ENCODE results near the gene PLPPR3.

PLPPR3 gene

GRCh38 chr19:858868-859843 lies 37.4 kb upstream of the PLPPR3 start, which contains the start of gene CFD:
Gene CFD (plus strand): TSS chr19:859664. CDS start chr19:859690, 26 bp downstream.
- H3K27ac ChIP-seq (ENCODE audit: low read length) = no peak within 1 kb of the TSS
- no peak within 1 kb of the TSS for H3K4me3 ChIP-seq (ENCODE audit: low read depth in 1 of 2, low read length in 2 of 2)

GRCh38 chr19:858284-858683 lies 36.5 kb upstream of the PLPPR3 start:
- Histone ChIP-seq H3K4me2 (ENCODE audit: insufficient read depth, low read length) (no peak overlapping the region), H3K36me3 (ENCODE audit: insufficient read depth, low read length) (no peaks in the 10 kb centered on the region), H3K4me3 (ENCODE audit: low read depth in 1 of 2, low read length in 2 of 2) (no peak overlapping the region), H4K20me1 (ENCODE audit: insufficient read depth, low read length) (no peaks in the 10 kb centered on the region), H3K27ac (ENCODE audit: low read length) (no peak overlapping the region), H3K9me3 (ENCODE audit: insufficient read depth, low read length, severe bottlenecking) (no peaks in the 10 kb centered on the region), H2AFZ (ENCODE audit: low read depth, low read length) (no peak overlapping the region), H3K9ac (ENCODE audit: low read depth, low read length) (no peak overlapping the region), H3K79me2 (ENCODE audit: insufficient read depth, low read length) (no peaks in the 10 kb centered on the region), H3K27me3 (ENCODE audit: insufficient read depth, low read length, poor library complexity) (no peaks in the 10 kb centered on the region), H3K4me1 (ENCODE audit: insufficient read depth, low read length) (no peaks in the 10 kb centered on the region)
- no peak for DNase-seq
- TF ChIP-seq EZH2 (IDR thresholded peaks at IDR 0.05; ENCODE audit: borderline replicate concordance, low read depth, low read length, severe bottlenecking) = no peak
- TF ChIP-seq, protein P1, sequence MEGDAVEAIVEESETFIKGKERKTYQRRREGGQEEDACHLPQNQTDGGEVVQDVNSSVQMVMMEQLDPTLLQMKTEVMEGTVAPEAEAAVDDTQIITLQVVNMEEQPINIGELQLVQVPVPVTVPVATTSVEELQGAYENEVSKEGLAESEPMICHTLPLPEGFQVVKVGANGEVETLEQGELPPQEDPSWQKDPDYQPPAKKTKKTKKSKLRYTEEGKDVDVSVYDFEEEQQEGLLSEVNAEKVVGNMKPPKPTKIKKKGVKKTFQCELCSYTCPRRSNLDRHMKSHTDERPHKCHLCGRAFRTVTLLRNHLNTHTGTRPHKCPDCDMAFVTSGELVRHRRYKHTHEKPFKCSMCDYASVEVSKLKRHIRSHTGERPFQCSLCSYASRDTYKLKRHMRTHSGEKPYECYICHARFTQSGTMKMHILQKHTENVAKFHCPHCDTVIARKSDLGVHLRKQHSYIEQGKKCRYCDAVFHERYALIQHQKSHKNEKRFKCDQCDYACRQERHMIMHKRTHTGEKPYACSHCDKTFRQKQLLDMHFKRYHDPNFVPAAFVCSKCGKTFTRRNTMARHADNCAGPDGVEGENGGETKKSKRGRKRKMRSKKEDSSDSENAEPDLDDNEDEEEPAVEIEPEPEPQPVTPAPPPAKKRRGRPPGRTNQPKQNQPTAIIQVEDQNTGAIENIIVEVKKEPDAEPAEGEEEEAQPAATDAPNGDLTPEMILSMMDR (IDR thresholded peaks at IDR 0.05; ENCODE audit: borderline replicate concordance, extremely low read depth, low read length, poor library complexity, severe bottlenecking) = no peak
- ATAC-seq (ENCODE audit: insufficient read depth, low read depth) = no peak

More at GRCh38 chr19:858868-859843, 37.4 kb upstream of the PLPPR3 start, which contains the start of gene CFD:
- Histone ChIP-seq H3K9me3 (ENCODE audit: insufficient read depth, low read length, severe bottlenecking) (no peaks in the 10 kb centered on the region), H3K4me1 (ENCODE audit: insufficient read depth, low read length) (peaks cover 3% of the 10 kb centered on the region), H3K4me2 (ENCODE audit: insufficient read depth, low read length) (no peak within 1 kb of the TSS), H2AFZ (ENCODE audit: low read depth, low read length) (no peak within 1 kb of the TSS), H3K9ac (ENCODE audit: low read depth, low read length) (no peak within 1 kb of the TSS), H4K20me1 (ENCODE audit: insufficient read depth, low read length) (peaks cover 2% of the 10 kb centered on the region; the same call in 1 of the 2 replicates), H3K79me2 (ENCODE audit: insufficient read depth, low read length) (no peaks in the 10 kb centered on the region), H3K27me3 (ENCODE audit: insufficient read depth, low read length, poor library complexity) (no peaks in the 10 kb centered on the region), H3K36me3 (ENCODE audit: insufficient read depth, low read length) (no peaks in the 10 kb centered on the region)
- TF ChIP-seq, protein P1 (IDR thresholded peaks at IDR 0.05; ENCODE audit: borderline replicate concordance, extremely low read depth, low read length, poor library complexity, severe bottlenecking) = no peak
- TF ChIP-seq EZH2 (IDR thresholded peaks at IDR 0.05; ENCODE audit: borderline replicate concordance, low read depth, low read length, severe bottlenecking) = no peak
- no peak for ATAC-seq (ENCODE audit: insufficient read depth, low read depth)
- no peak for DNase-seq

DNA sequence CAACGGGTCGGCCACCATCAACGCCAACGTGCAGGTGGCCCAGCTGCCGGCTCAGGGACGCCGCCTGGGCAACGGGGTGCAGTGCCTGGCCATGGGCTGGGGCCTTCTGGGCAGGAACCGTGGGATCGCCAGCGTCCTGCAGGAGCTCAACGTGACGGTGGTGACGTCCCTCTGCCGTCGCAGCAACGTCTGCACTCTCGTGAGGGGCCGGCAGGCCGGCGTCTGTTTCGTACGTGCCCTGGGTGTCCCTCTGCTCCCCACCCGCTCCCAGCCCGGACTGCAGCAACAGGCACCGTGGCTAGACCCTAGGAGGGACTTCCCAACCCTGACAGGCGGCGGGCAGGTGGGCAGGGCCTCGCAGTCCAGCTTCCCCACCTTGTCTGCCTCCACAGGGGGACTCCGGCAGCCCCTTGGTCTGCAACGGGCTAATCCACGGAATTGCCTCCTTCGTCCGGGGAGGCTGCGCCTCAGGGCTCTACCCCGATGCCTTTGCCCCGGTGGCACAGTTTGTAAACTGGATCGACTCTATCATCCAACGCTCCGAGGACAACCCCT lies 33.9 kb upstream of the PLPPR3 start:
- DNase-seq = no peak
- H3K4me1 ChIP-seq (ENCODE audit: insufficient read depth, low read length) = no peaks in the 10 kb centered on the region
- no peaks in the 10 kb centered on the region for H3K79me2 ChIP-seq (ENCODE audit: insufficient read depth, low read length)
- H3K9ac ChIP-seq (ENCODE audit: low read depth, low read length) = no peak overlapping the region
- H3K36me3 ChIP-seq (ENCODE audit: insufficient read depth, low read length) = no peaks in the 10 kb centered on the region
- no peak overlapping the region for H3K4me3 ChIP-seq (ENCODE audit: low read depth in 1 of 2, low read length in 2 of 2)
- H3K4me2 ChIP-seq (ENCODE audit: insufficient read depth, low read length) = no peak overlapping the region
- no peaks in the 10 kb centered on the region for H3K27me3 ChIP-seq (ENCODE audit: insufficient read depth, low read length, poor library complexity)
- no peaks in the 10 kb centered on the region for H3K9me3 ChIP-seq (ENCODE audit: insufficient read depth, low read length, severe bottlenecking)
- no peak overlapping the region for H3K27ac ChIP-seq (ENCODE audit: low read length)
- no peak overlapping the region for H2AFZ ChIP-seq (ENCODE audit: low read depth, low read length)
- TF ChIP-seq, protein P1 (IDR thresholded peaks at IDR 0.05; ENCODE audit: borderline replicate concordance, extremely low read depth, low read length, poor library complexity, severe bottlenecking) = no peak
- no peak for TF ChIP-seq EZH2 (IDR thresholded peaks at IDR 0.05; ENCODE audit: borderline replicate concordance, low read depth, low read length, severe bottlenecking)
- ATAC-seq (ENCODE audit: insufficient read depth, low read depth) = no peak
- H4K20me1 ChIP-seq (ENCODE audit: insufficient read depth, low read length) = no peaks in the 10 kb centered on the region
